HG03045 (cell line): Measurements from ENCODE around the gene GTF2F1.
"Not testable (repeated sequence)": the region's sequence is repeated elsewhere in the genome, so short reads cannot be mapped to it uniquely, and the experiment has no call there.

Source experiments
- ATAC-seq: cut with Tn5 transposase; IDR thresholded peaks from one replicate; pipeline ENCODE4 v1.9.1; 2021; ENCODE audit warnings: mild to moderate bottlenecking, moderate library complexity; ENCODE audit not compliant: unreplicated experiment

GTF2F1 gene

GRCh38 chr19:6387372-6387771 lies 5.6 kb downstream of the GTF2F1 start:
- ATAC-seq, result no peak

- no peak for ATAC-seq
Measured at GRCh38 chr19:6384381-6384780, 8.6 kb downstream of the GTF2F1 start.

GRCh38 chr19:6383188-6383587 lies 9.8 kb downstream of the GTF2F1 start:
- ATAC-seq, result no peak

GRCh38 chr19:6381030-6381750 lies 11.8 kb downstream of the GTF2F1 start:
- no peak for ATAC-seq

GRCh38 chr19:6379744-6380143 lies 13.2 kb downstream of the GTF2F1 start:
- no peak for ATAC-seq

GRCh38 chr19:6378486-6378885 lies 14.5 kb downstream of the GTF2F1 start:
- ATAC-seq, result no peak

- no peak for ATAC-seq
Measured at GRCh38 chr19:6378041-6378440, 14.9 kb downstream of the GTF2F1 start.

- ATAC-seq, result no peak
Measured at GRCh38 chr19:6376512-6377190, 16.3 kb downstream of the GTF2F1 start.

- ATAC-seq, result no peak
Measured at GRCh38 chr19:6375411-6376010, 17.5 kb downstream of the GTF2F1 start, which contains the start of gene PSPN. Gene PSPN, minus strand, starts transcription at chr19:6375933. Its CDS starts 84 bp downstream, at chr19:6375849.

- no peak for ATAC-seq
Measured at GRCh38 chr19:6374711-6375410, 18.1 kb downstream of the GTF2F1 start.

GRCh38 chr19:6374161-6374709 lies 18.7 kb downstream of the GTF2F1 start:
- ATAC-seq, result no peak

- no peak for ATAC-seq
Measured at GRCh38 chr19:6373813-6374108, 19.2 kb downstream of the GTF2F1 start.

- peak; percentile 51 for ATAC-seq
Measured at GRCh38 chr19:6373096-6373812, 19.7 kb downstream of the GTF2F1 start.

- ATAC-seq, result peak; percentile 73
Measured at GRCh38 chr19:6372594-6373095, 20.3 kb downstream of the GTF2F1 start, which contains the start of gene ALKBH7. Gene ALKBH7, plus strand, starts transcription at chr19:6372794. Its CDS starts 27 bp downstream, at chr19:6372821.

- no peak for ATAC-seq
Measured at GRCh38 chr19:6364353-6364752, 28.6 kb downstream of the GTF2F1 start.

GRCh38 chr19:6362351-6362801 lies 30.6 kb downstream of the GTF2F1 start:
- ATAC-seq, result no peak

- ATAC-seq, result no peak
Measured at GRCh38 chr19:6362027-6362350, 31.0 kb downstream of the GTF2F1 start.

- ATAC-seq, result not testable (repeated sequence)
Measured at GRCh38 chr19:6360857-6361216, 32.1 kb downstream of the GTF2F1 start.

- not testable (repeated sequence) for ATAC-seq
Measured at GRCh38 chr19:6360445-6360844, 32.5 kb downstream of the GTF2F1 start.

- no peak for ATAC-seq
Measured at GRCh38 chr19:6359568-6360341, 33.2 kb downstream of the GTF2F1 start.
